Ovary (tissue), 3 donors: ENCODE measurements around the gene HCFC2.

Experiments
- CTCF ChIP-seq, 3 donors: fragments of 450-650 bp in 2 of 3; fragments of 200-600 bp in 1 of 3; IDR thresholded peaks; one replicate each; pipeline versions ENCODE4 v1.5.1 to v1.8.0; 2016 to 2022; ENCODE audit warnings: antibody characterized with exemption in 3 of 3, mild to moderate bottlenecking in 1 of 3
- EP300 ChIP-seq: sonication (generic); formaldehyde crosslinking; IDR thresholded peaks from one replicate; pipeline ENCODE4 v1.6.1; 2017; ENCODE audit warnings: antibody characterized with exemption
- POLR2A ChIP-seq: fragments of 450-650 bp; IDR thresholded peaks from one replicate; pipeline ENCODE4 v1.6.1; 2017; ENCODE audit warnings: antibody characterized with exemption, mild to moderate bottlenecking, moderate library complexity
- donor health status: DM: no; HTN: no; CAD: no.

DNA sequence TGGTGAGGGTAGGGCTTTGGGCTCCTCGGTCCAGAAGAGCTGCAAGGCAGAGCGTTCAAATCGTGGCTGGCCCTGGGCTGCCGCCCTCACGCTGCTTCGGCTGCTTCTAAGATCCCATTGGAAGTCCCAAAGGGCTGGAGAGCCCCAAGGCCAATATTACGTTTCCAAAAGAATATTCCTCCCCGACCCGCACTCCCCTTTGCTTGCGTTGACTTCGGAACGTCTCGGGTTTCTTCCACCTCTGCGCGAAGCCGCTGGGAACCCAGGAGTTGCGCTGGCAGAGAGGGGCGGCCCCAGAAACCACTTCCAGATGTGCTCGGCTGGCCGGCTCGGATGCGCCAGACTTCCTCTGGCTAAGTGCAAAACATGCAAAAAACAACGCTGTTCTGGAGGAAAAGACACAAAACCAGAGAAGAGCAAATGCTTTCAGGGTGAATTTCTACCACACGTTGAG, 14.4 kb upstream of the HCFC2 start, which contains the start of gene GLT8D2:
- TF ChIP-seq CTCF (IDR thresholded peaks at IDR 0.05) = no peak
- no peak for TF ChIP-seq POLR2A
- no peak for TF ChIP-seq EP300
